ENCODE data around the gene SPNS1. TPM values are rescaled to one million over a fixed set of nuclear protein-coding genes. Genes with fewer than 3 reads are reported as not detected.

The SPNS1 gene
- total RNA-seq, 1 donor from 2014 or later: 29.0 TPM

GRCh38 chr16:29011851-29012250, 37.3 kb downstream of the SPNS1 start:
- Histone ChIP-seq H3K9me3 (no peaks in the 10 kb centered on the region), H3K27ac (peak overlapping the region; percentile 48), H3K4me3 (no peak overlapping the region), H3K27me3 (no peaks in the 10 kb centered on the region), H3K36me3 (no peaks in the 10 kb centered on the region), H3K4me1 (peaks cover 12% of the 10 kb centered on the region)
- intact Hi-C loops (cut with DNase I): no loop called here
- DNase-seq (ENCODE audit: extremely low spot score in 2 of 2): no peak
- TF ChIP-seq CTCF (IDR thresholded peaks at IDR 0.05) (no peak), POLR2AphosphoS5 (IDR thresholded peaks at IDR 0.05; ENCODE audit: insufficient read depth in 1 of 2, low read depth in 1 of 2) (no peak), POLR2A (IDR thresholded peaks at IDR 0.05) (no peak)

- Histone ChIP-seq H3K4me1 (peaks cover 12% of the 10 kb centered on the region), H3K36me3 (no peaks in the 10 kb centered on the region), H3K27ac (no peak overlapping the region), H3K27me3 (no peaks in the 10 kb centered on the region), H3K9me3 (no peaks in the 10 kb centered on the region), H3K4me3 (no peak overlapping the region)
- TF ChIP-seq POLR2AphosphoS5 (IDR thresholded peaks at IDR 0.05; ENCODE audit: insufficient read depth in 1 of 2, low read depth in 1 of 2): no peak
- TF ChIP-seq CTCF (IDR thresholded peaks at IDR 0.05): no peak
- no peak for TF ChIP-seq POLR2A (IDR thresholded peaks at IDR 0.05)
- intact Hi-C loops (cut with DNase I): no loop called here
- no peak for DNase-seq (ENCODE audit: extremely low spot score in 2 of 2)
Measured at GRCh38 chr16:29012913-29013553, 38.5 kb downstream of the SPNS1 start.

- no peaks in the 10 kb centered on the region for H3K9me3 ChIP-seq
- no peaks in the 10 kb centered on the region for H3K36me3 ChIP-seq
- H3K4me1 ChIP-seq: peaks cover 12% of the 10 kb centered on the region
- H3K27ac ChIP-seq: no peak overlapping the region
- no peak for DNase-seq (ENCODE audit: extremely low spot score in 2 of 2)
- TF ChIP-seq CTCF (IDR thresholded peaks at IDR 0.05) (no peak), POLR2A (IDR thresholded peaks at IDR 0.05) (no peak), POLR2AphosphoS5 (IDR thresholded peaks at IDR 0.05; ENCODE audit: insufficient read depth in 1 of 2, low read depth in 1 of 2) (no peak)
- intact Hi-C loops (cut with DNase I): no loop called here
- no peaks in the 10 kb centered on the region for H3K27me3 ChIP-seq
- no peak overlapping the region for H3K4me3 ChIP-seq
Measured at GRCh38 chr16:29014561-29015069, 40.0 kb downstream of the SPNS1 start.

DNA sequence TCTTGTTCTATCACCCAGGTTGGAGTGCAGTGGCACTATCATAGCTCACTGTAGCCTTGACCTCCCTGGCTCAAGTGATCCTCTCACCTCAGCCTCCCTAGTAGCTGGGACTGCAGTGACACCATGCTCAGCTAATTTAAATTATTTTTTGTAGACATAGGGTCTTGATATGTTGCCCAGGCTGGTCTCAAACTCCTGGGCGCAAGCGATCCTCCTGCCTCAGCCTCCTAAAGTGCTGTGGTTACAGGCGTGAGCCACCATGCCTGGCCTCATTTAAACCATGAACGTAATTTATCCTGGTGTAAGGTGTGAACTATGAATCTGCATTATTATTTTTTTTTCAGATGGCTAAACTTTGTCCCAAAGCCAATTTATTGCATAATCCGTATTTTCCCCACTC, 47.6 kb downstream of the SPNS1 start:
- H3K4me1 ChIP-seq: no peaks in the 10 kb centered on the region
- H3K9me3 ChIP-seq: no peaks in the 10 kb centered on the region
- no peak for DNase-seq (ENCODE audit: extremely low spot score in 2 of 2)
- H3K4me3 ChIP-seq: no peak overlapping the region
- H3K36me3 ChIP-seq: no peaks in the 10 kb centered on the region
- no peak overlapping the region for H3K27ac ChIP-seq
- TF ChIP-seq CTCF (IDR thresholded peaks at IDR 0.05): no peak
- no peak for TF ChIP-seq POLR2AphosphoS5 (IDR thresholded peaks at IDR 0.05; ENCODE audit: insufficient read depth in 1 of 2, low read depth in 1 of 2)
- TF ChIP-seq POLR2A (IDR thresholded peaks at IDR 0.05): no peak
- intact Hi-C loops (cut with DNase I): no loop called here
- H3K27me3 ChIP-seq: no peaks in the 10 kb centered on the region

Data from vagina (tissue), 2 donors.